SK-N-SH treated with all-trans-retinoic acid at 6 μM for 48 hours (cell line): Measurements from ENCODE around the gene ANKDD1A.

ENCODE experiments used
- ATAC-seq: fragments of 200-7000 bp; cut with Tn5 transposase; 3 replicates; pipeline ENCODE4 v1.9.1; 2020; ENCODE audit warnings: mild to moderate bottlenecking, moderate library complexity
- ARNTL ChIP-seq: fragments of 450-650 bp; formaldehyde crosslinking; IDR thresholded peaks from 2 replicates; pipeline ENCODE4 v1.5.0; 2020; ENCODE audit warnings: low read depth, mild to moderate bottlenecking, moderate library complexity, borderline replicate concordance
- BACH2 ChIP-seq: fragments of 250-450 bp; sonication (Bioruptor Pico); IDR thresholded peaks from 2 replicates; pipeline ENCODE4 v1.9.0; 2021; ENCODE audit warnings: mild to moderate bottlenecking, borderline replicate concordance
- GLIS3 ChIP-seq: fragments of 250-450 bp; sonication (Bioruptor Pico); IDR thresholded peaks from 2 replicates; pipeline ENCODE4 v1.5.0; 2020; ENCODE audit warnings: mild to moderate bottlenecking, moderate library complexity
- ISL1 ChIP-seq: fragments of 250-450 bp; sonication (Bioruptor Pico); IDR thresholded peaks from 2 replicates; pipeline ENCODE4 v2.1.2; 2022; ENCODE audit warnings: mild to moderate bottlenecking, moderate library complexity
- OSR1 ChIP-seq: fragments of 250-450 bp; sonication (Bioruptor Pico); IDR thresholded peaks from 2 replicates; pipeline ENCODE4 v1.8.0; 2022; ENCODE audit warnings: moderate library complexity, mild to moderate bottlenecking, inconsistent platforms
- PPARA ChIP-seq: fragments of 250-450 bp; sonication (Bioruptor Pico); IDR thresholded peaks from 2 replicates; pipeline ENCODE4 v1.5.0; 2020; ENCODE audit warnings: mild to moderate bottlenecking, borderline replicate concordance
- RARB ChIP-seq: fragments of 250-450 bp; sonication (Bioruptor Pico); IDR thresholded peaks from 2 replicates; pipeline ENCODE4 v1.8.0; 2021; ENCODE audit warnings: mild to moderate bottlenecking, moderate library complexity
- SNAI2 ChIP-seq: fragments of 250-450 bp; sonication (Bioruptor Pico); IDR thresholded peaks from 2 replicates; pipeline ENCODE4 v1.5.0; 2020; ENCODE audit warnings: mild to moderate bottlenecking, moderate library complexity
- TCF4 ChIP-seq: fragments of 250-450 bp; sonication (Bioruptor Pico); IDR thresholded peaks from 2 replicates; pipeline ENCODE4 v1.8.0; 2021; ENCODE audit warnings: mild to moderate bottlenecking, moderate library complexity, borderline replicate concordance
- TOX ChIP-seq: fragments of 250-450 bp; sonication (Bioruptor Pico); IDR thresholded peaks from 2 replicates; pipeline ENCODE4 v1.8.0; 2021; ENCODE audit warnings: mild to moderate bottlenecking, moderate library complexity, borderline replicate concordance
- ZC3H10 ChIP-seq: fragments of 250-450 bp; sonication (Bioruptor Pico); IDR thresholded peaks from 2 replicates; pipeline ENCODE4 v1.5.1; 2021; ENCODE audit warnings: mild to moderate bottlenecking, moderate library complexity
- ZFP3 ChIP-seq: fragments of 250-450 bp; sonication (Bioruptor Pico); IDR thresholded peaks from 2 replicates; pipeline ENCODE4 v1.5.0; 2020; ENCODE audit warnings: mild to moderate bottlenecking, moderate library complexity
- ZFP30 ChIP-seq: fragments of 450-650 bp; formaldehyde crosslinking; IDR thresholded peaks from 2 replicates; pipeline ENCODE4 v1.5.0; 2022; ENCODE audit warnings: mild to moderate bottlenecking, moderate library complexity
- ZNF565 ChIP-seq: fragments of 450-650 bp; formaldehyde crosslinking; conservative IDR thresholded peaks from 2 replicates; pipeline ENCODE4 v1.5.0; 2020; ENCODE audit warnings: low read depth, mild to moderate bottlenecking, moderate library complexity
- ZNF70 ChIP-seq: fragments of 450-650 bp; formaldehyde crosslinking; IDR thresholded peaks from 2 replicates; pipeline ENCODE4 v1.5.0; 2020; ENCODE audit warnings: mild to moderate bottlenecking, moderate library complexity
- ZNF8 ChIP-seq: fragments of 450-650 bp; formaldehyde crosslinking; IDR thresholded peaks from 2 replicates; pipeline ENCODE4 v1.5.0; 2020; ENCODE audit warnings: mild to moderate bottlenecking, moderate library complexity
- TF ChIP-seq, protein P1 (sequence below): fragments of 250-450 bp; sonication (Bioruptor Pico); IDR thresholded peaks from 2 replicates; pipeline ENCODE4 v1.8.0; 2021; ENCODE audit warnings: low read depth, mild to moderate bottlenecking, moderate library complexity, borderline replicate concordance
- TF ChIP-seq, protein P2 (sequence below): fragments of 250-450 bp; sonication (Bioruptor Pico); IDR thresholded peaks from 2 replicates; pipeline ENCODE4 v1.5.1; 2020; ENCODE audit warnings: low read depth, mild to moderate bottlenecking, moderate library complexity
- TF ChIP-seq, protein P3 (sequence below): fragments of 250-450 bp; sonication (Bioruptor Pico); IDR thresholded peaks from 2 replicates; pipeline ENCODE4 v1.5.0; 2020; ENCODE audit warnings: mild to moderate bottlenecking, moderate library complexity
- TF ChIP-seq, protein P4 (sequence below): fragments of 250-450 bp; sonication (Bioruptor Pico); IDR thresholded peaks from 2 replicates; pipeline ENCODE4 v1.5.1; 2021; ENCODE audit warnings: mild to moderate bottlenecking, moderate library complexity

ANKDD1A gene

DNA sequence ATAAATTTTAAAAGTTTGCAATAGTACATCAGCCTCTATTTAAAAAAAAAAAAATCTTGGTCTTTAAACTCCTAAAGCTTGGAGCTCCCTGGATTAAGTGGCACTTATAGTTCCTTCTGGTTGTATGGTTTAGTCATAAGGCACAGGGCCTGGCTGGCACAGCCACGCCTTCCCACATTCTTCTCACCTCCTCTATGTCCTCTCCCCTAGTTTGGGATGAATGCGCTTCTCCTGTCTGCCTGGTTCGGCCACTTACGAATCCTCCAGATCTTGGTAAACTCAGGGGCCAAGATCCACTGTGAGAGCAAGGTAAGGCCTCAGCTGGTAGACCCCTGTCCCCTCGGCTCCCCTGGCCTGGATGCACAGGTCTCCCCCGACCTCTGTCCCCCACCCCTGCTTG lies 10.0 kb downstream of the ANKDD1A start:
- ATAC-seq: no peak
- TF ChIP-seq, protein P1, sequence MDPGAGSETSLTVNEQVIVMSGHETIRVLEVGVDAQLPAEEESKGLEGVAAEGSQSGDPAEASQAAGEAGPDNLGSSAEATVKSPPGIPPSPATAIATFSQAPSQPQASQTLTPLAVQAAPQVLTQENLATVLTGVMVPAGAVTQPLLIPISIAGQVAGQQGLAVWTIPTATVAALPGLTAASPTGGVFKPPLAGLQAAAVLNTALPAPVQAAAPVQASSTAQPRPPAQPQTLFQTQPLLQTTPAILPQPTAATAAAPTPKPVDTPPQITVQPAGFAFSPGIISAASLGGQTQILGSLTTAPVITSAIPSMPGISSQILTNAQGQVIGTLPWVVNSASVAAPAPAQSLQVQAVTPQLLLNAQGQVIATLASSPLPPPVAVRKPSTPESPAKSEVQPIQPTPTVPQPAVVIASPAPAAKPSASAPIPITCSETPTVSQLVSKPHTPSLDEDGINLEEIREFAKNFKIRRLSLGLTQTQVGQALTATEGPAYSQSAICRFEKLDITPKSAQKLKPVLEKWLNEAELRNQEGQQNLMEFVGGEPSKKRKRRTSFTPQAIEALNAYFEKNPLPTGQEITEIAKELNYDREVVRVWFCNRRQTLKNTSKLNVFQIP: no peak
- no peak for TF ChIP-seq RARB

DNA sequence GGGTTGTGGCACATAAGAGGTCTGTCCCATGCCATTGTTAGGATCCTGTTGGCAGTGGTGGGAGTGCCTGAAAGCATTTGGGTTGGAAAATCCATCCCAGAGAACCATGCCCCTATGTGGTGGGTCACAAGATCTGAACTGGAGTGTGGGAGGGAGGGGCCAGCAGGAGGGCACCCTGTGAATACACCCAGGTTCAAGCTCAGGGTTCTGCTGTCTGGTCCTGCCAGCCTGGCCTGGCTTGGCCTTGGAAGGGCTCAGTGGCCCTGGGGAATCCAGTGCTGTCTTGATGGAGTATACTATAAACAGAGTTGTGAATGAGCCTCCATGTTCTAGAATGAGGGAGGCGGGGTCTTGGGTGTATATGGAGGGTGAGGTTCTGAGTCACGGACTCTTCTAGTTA lies 11.8 kb downstream of the ANKDD1A start:
- ATAC-seq: no peak
- no peak for TF ChIP-seq BACH2 (CRISPR knock-in tag)
- TF ChIP-seq ZC3H10: no peak
- TF ChIP-seq PPARA: no peak
- TF ChIP-seq TOX (CRISPR knock-in tag): no peak
- TF ChIP-seq ZNF8 (CRISPR knock-in tag): no peak
- TF ChIP-seq, protein P1: no peak
- TF ChIP-seq ZNF70: no peak
- TF ChIP-seq GLIS3: no peak
- no peak for TF ChIP-seq ZFP30
- no peak for TF ChIP-seq SNAI2 (CRISPR knock-in tag)
- TF ChIP-seq, protein P2, sequence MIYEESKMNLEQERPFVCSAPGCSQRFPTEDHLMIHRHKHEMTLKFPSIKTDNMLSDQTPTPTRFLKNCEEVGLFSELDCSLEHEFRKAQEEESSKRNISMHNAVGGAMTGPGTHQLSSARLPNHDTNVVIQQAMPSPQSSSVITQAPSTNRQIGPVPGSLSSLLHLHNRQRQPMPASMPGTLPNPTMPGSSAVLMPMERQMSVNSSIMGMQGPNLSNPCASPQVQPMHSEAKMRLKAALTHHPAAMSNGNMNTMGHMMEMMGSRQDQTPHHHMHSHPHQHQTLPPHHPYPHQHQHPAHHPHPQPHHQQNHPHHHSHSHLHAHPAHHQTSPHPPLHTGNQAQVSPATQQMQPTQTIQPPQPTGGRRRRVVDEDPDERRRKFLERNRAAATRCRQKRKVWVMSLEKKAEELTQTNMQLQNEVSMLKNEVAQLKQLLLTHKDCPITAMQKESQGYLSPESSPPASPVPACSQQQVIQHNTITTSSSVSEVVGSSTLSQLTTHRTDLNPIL (CRISPR knock-in tag): no peak
- TF ChIP-seq, protein P3, sequence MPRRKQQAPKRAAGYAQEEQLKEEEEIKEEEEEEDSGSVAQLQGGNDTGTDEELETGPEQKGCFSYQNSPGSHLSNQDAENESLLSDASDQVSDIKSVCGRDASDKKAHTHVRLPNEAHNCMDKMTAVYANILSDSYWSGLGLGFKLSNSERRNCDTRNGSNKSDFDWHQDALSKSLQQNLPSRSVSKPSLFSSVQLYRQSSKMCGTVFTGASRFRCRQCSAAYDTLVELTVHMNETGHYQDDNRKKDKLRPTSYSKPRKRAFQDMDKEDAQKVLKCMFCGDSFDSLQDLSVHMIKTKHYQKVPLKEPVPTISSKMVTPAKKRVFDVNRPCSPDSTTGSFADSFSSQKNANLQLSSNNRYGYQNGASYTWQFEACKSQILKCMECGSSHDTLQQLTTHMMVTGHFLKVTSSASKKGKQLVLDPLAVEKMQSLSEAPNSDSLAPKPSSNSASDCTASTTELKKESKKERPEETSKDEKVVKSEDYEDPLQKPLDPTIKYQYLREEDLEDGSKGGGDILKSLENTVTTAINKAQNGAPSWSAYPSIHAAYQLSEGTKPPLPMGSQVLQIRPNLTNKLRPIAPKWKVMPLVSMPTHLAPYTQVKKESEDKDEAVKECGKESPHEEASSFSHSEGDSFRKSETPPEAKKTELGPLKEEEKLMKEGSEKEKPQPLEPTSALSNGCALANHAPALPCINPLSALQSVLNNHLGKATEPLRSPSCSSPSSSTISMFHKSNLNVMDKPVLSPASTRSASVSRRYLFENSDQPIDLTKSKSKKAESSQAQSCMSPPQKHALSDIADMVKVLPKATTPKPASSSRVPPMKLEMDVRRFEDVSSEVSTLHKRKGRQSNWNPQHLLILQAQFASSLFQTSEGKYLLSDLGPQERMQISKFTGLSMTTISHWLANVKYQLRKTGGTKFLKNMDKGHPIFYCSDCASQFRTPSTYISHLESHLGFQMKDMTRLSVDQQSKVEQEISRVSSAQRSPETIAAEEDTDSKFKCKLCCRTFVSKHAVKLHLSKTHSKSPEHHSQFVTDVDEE (CRISPR knock-in tag): no peak
- TF ChIP-seq TCF4 (CRISPR knock-in tag): no peak
- no peak for TF ChIP-seq ISL1 (CRISPR knock-in tag)
- TF ChIP-seq, protein P4, sequence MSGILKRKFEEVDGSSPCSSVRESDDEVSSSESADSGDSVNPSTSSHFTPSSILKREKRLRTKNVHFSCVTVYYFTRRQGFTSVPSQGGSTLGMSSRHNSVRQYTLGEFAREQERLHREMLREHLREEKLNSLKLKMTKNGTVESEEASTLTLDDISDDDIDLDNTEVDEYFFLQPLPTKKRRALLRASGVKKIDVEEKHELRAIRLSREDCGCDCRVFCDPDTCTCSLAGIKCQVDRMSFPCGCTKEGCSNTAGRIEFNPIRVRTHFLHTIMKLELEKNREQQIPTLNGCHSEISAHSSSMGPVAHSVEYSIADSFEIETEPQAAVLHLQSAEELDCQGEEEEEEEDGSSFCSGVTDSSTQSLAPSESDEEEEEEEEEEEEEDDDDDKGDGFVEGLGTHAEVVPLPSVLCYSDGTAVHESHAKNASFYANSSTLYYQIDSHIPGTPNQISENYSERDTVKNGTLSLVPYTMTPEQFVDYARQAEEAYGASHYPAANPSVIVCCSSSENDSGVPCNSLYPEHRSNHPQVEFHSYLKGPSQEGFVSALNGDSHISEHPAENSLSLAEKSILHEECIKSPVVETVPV: no peak
- TF ChIP-seq ARNTL: no peak

DNA sequence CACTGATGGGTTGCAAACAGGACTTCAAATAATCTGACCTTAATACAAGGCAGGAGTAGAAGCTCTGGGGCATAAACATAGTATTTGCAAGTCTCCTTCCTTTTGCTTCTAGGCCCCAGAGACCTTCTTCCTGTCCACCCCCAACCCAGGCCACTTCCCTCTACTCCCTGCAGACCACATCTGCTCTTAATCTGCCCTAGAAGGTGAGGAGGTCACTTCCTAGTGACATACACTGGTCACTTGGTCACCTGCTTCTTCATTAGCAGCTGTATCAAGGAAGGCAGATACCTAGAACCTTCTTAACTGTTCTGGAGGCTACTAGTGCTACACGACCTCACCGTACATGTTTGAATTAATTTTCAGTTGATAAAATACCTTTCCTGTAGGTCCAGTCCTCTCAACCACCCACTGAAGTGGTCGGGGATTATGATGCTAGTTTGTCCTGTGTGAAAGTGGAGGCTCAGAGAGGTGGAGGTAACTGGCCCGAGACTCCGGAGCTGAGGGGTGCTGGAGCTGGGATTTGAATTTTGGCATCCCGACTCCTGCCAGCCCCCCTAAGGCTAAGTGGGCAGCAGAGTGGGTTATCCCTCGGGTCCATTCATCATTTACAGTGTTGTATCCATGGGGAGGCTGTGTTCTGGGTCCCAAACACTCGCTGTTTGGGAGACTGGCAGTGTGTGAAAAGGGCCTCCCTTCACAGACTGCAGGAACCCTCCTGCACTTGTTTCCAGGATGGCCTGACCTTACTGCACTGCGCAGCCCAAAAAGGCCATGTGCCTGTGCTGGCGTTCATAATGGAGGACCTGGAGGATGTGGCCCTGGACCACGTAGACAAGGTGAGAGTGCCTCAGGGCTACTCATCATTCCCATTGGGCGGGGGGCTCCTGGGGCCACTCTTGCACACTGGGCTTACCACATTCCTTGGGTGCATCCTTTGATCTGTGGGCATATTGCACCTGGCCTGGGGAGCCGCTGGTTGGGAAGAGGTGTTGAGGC lies 13.9 kb downstream of the ANKDD1A start:
- no peak for ATAC-seq
- TF ChIP-seq OSR1 (CRISPR knock-in tag): no peak
- TF ChIP-seq, protein P1: no peak
- no peak for TF ChIP-seq ZNF565 (CRISPR knock-in tag)
- TF ChIP-seq ZNF70: no peak
- no peak for TF ChIP-seq RARB
- TF ChIP-seq TOX (CRISPR knock-in tag): no peak
- TF ChIP-seq, protein P3 (CRISPR knock-in tag): no peak
- TF ChIP-seq ZFP3 (CRISPR knock-in tag): no peak
